H1 (cell line): ENCODE measurements around the gene RWDD3. TPM values are rescaled to one million over a fixed set of nuclear protein-coding genes. Genes with fewer than 3 reads are reported as not detected.

Experiments used
- CTCF ChIA-PET: fragments of 300-600 bp; sonication (Branson Sonifier 250); formaldehyde crosslinking; loops from one replicate; lab custom pipeline; 2021; ENCODE audit not compliant: partially characterized antibody; lab: Charles Lee
- POLR2A ChIA-PET: fragments of 300-600 bp; sonication (Branson Sonifier 250); formaldehyde crosslinking; loops from one replicate; lab custom pipeline; 2021; ENCODE audit warnings: inconsistent platforms; ENCODE audit not compliant: partially characterized antibody; lab: Charles Lee
- DNase-seq, 2 experiments: peaks; one replicate each; pipeline versions ENCODE4 v3.0.0 to v3.0.0-alpha.2; 2010 to 2022; ENCODE audit warnings: low spot score in 2 of 2, low read depth in 1 of 2, mixed read lengths in 1 of 2
- FAIRE-seq: peaks from 2 replicates; lab custom pipeline; 2011; peaks lifted over from hg19 to GRCh38; lab: Jason Lieb, UNC
- H2AFZ ChIP-seq: 2 replicates; pipeline ENCODE4 v1.8.1; 2012; ENCODE audit warnings: low read length, inconsistent platforms
- H2AK5ac ChIP-seq: 2 replicates; pipeline ENCODE4 v1.6.1; 2013; ENCODE audit warnings: low read depth, low read length
- H2BK120ac ChIP-seq: replicated peaks from 2 replicates; pipeline ENCODE3; 2013; ENCODE audit warnings: low read depth, low read length, inconsistent platforms
- H2BK12ac ChIP-seq: 2 replicates; pipeline ENCODE4 v1.6.1; 2013; ENCODE audit warnings: low read depth, low read length
- H2BK15ac ChIP-seq: 2 replicates; pipeline ENCODE4 v1.6.1; 2013; ENCODE audit warnings: low read length
- H2BK20ac ChIP-seq: 2 replicates; pipeline ENCODE4 v1.6.1; 2013; ENCODE audit warnings: low read length
- H2BK5ac ChIP-seq: 2 replicates; pipeline ENCODE4 v1.6.1; 2013; ENCODE audit warnings: low read depth, low read length
- H3K14ac ChIP-seq: 2 replicates; pipeline ENCODE4 v1.6.1; 2013; ENCODE audit warnings: inconsistent platforms; ENCODE audit not compliant: insufficient read length
- H3K18ac ChIP-seq: 2 replicates; pipeline ENCODE4 v1.6.1; 2013; ENCODE audit warnings: low read length; ENCODE audit errors: extremely low read depth
- H3K23ac ChIP-seq: 2 replicates; pipeline ENCODE4 v1.6.1; 2013; ENCODE audit warnings: inconsistent platforms; ENCODE audit not compliant: insufficient read length
- H3K23me2 ChIP-seq: 2 replicates; pipeline ENCODE4 v1.6.1; 2013; ENCODE audit warnings: low read depth, low read length
- H3K27ac ChIP-seq: 2 replicates; pipeline ENCODE4 v1.6.1; 2011; ENCODE audit warnings: low read depth, low read length, inconsistent platforms
- H3K27me3 ChIP-seq, 4 experiments: replicated peaks in 1 of 4; 1 replicate in 1 of 4; 2 replicates in 3 of 4; pipeline versions ENCODE4 v1.6.1 to v1.8.1; 2011 to 2013; ENCODE audit warnings: low read length in 3 of 4, mild to moderate bottlenecking in 3 of 4, inconsistent platforms in 2 of 4, mixed read lengths in 2 of 4, moderate library complexity in 1 of 4; ENCODE audit not compliant: control insufficient read depth in 3 of 4, insufficient read depth in 3 of 4; ENCODE audit errors: extremely low read depth in 1 of 4
- H3K36me3 ChIP-seq, 4 experiments: 2 replicates each; pipeline versions ENCODE4 v1.6.1 to v1.8.1; 2011 to 2013; ENCODE audit warnings: mild to moderate bottlenecking in 4 of 4, low read length in 3 of 4, moderate library complexity in 2 of 4, control low read depth in 1 of 4, inconsistent platforms in 1 of 4; ENCODE audit not compliant: insufficient read depth in 4 of 4, control insufficient read depth in 2 of 4
- H3K4ac ChIP-seq: replicated peaks from 2 replicates; pipeline ENCODE3; 2013; ENCODE audit warnings: low read length, low read depth, mixed read lengths, inconsistent platforms; ENCODE audit not compliant: insufficient read length
- H3K4me1 ChIP-seq, 4 experiments: replicated peaks in 1 of 4; 1 replicate in 1 of 4; 2 replicates in 3 of 4; pipeline versions ENCODE4 v1.6.1 to v1.8.1; 2011 to 2013; ENCODE audit warnings: low read length in 3 of 4, inconsistent platforms in 2 of 4, mixed read lengths in 1 of 4; ENCODE audit not compliant: insufficient read depth in 4 of 4, control insufficient read depth in 3 of 4
- H3K4me2 ChIP-seq, 2 experiments: 2 replicates each; pipeline versions ENCODE4 v1.6.1 to v1.8.1; 2011 to 2013; ENCODE audit warnings: low read depth in 2 of 2, low read length in 2 of 2, control low read depth in 1 of 2, inconsistent platforms in 1 of 2, mild to moderate bottlenecking in 1 of 2; ENCODE audit not compliant: insufficient read depth in 1 of 2
- H3K4me3 ChIP-seq, 4 experiments: fragments of 200-600, 300-600 bp in 1 of 4; sonication (generic), shearing (Covaris generic), sonication (Bioruptor Twin) in 1 of 4; 2 replicates each; pipeline versions ENCODE4 v1.5.1 to v1.8.1; 2011 to 2016; ENCODE audit warnings: low read length in 4 of 4, low read depth in 3 of 4, control low read depth in 2 of 4, inconsistent platforms in 2 of 4, mild to moderate bottlenecking in 2 of 4, mixed read lengths in 1 of 4, moderate library complexity in 1 of 4; ENCODE audit not compliant: insufficient read depth in 2 of 4; ENCODE audit errors: extremely low read depth in 1 of 4
- H3K56ac ChIP-seq: replicated peaks from 2 replicates; pipeline ENCODE3; 2013; ENCODE audit warnings: low read depth, mild to moderate bottlenecking, mixed read lengths, low read length, inconsistent platforms; ENCODE audit not compliant: insufficient read length
- H3K79me1 ChIP-seq: 2 replicates; pipeline ENCODE4 v1.6.1; 2013; ENCODE audit warnings: low read depth, low read length, control low read depth
- H3K79me2 ChIP-seq, 2 experiments: 2 replicates each; pipeline versions ENCODE4 v1.6.1 to v1.8.1; 2012 to 2013; ENCODE audit warnings: low read length in 2 of 2, mild to moderate bottlenecking in 2 of 2, inconsistent platforms in 1 of 2; ENCODE audit not compliant: insufficient read depth in 2 of 2, control insufficient read depth in 1 of 2
- H3K9ac ChIP-seq, 4 experiments: replicated peaks in 1 of 4; 1 replicate in 1 of 4; 2 replicates in 3 of 4; pipeline versions ENCODE4 v1.6.1 to v1.8.1; 2011 to 2013; ENCODE audit warnings: low read depth in 3 of 4, low read length in 3 of 4, control low read depth in 2 of 4, mild to moderate bottlenecking in 2 of 4, moderate library complexity in 2 of 4, inconsistent platforms in 1 of 4; ENCODE audit errors: extremely low read depth in 1 of 4
- H3K9me3 ChIP-seq, 2 experiments: 2 replicates each; pipeline versions ENCODE4 v1.6.1 to v1.8.1; 2012 to 2013; ENCODE audit warnings: mild to moderate bottlenecking in 2 of 2, moderate library complexity in 2 of 2, control low read depth in 1 of 2, inconsistent platforms in 1 of 2, low read depth in 1 of 2, low read length in 1 of 2, mixed read lengths in 1 of 2; ENCODE audit not compliant: insufficient read depth in 2 of 2
- H4K20me1 ChIP-seq, 2 experiments: replicated peaks in 1 of 2; 2 replicates each; pipeline versions ENCODE3 to v1.8.1; 2011 to 2013; ENCODE audit warnings: inconsistent platforms in 2 of 2, low read length in 2 of 2, mild to moderate bottlenecking in 1 of 2; ENCODE audit not compliant: insufficient read depth in 2 of 2, control insufficient read depth in 1 of 2
- H4K5ac ChIP-seq: 2 replicates; pipeline ENCODE4 v1.6.1; 2013; ENCODE audit warnings: low read length, low read depth, mixed read lengths, inconsistent platforms; ENCODE audit not compliant: insufficient read length
- H4K8ac ChIP-seq: 2 replicates; pipeline ENCODE4 v1.8.0; 2013; ENCODE audit warnings: mild to moderate bottlenecking, moderate library complexity, low read length, inconsistent platforms; ENCODE audit not compliant: insufficient read depth; ENCODE audit errors: extremely low read depth
- H4K91ac ChIP-seq: replicated peaks from 2 replicates; pipeline ENCODE3; 2013; ENCODE audit warnings: low read length, mixed read lengths, inconsistent platforms; ENCODE audit not compliant: insufficient read length
- GTF2F1 ChIP-seq: IDR thresholded peaks from 2 replicates; pipeline ENCODE4 v1.6.1; 2012; ENCODE audit warnings: low read depth, low read length, improper control_type of control experiment, borderline replicate concordance
- JUND ChIP-seq: IDR thresholded peaks from 2 replicates; pipeline ENCODE4 v1.6.1; 2011; ENCODE audit warnings: mild to moderate bottlenecking, improper control_type of control experiment, low read length
- KDM5A ChIP-seq: fragments of 200-600 bp; IDR thresholded peaks from 2 replicates; pipeline ENCODE4 v1.7.1; 2012; ENCODE audit warnings: mild to moderate bottlenecking, low read length, inconsistent platforms, mixed read lengths
- POLR2AphosphoS5 ChIP-seq: IDR thresholded peaks from 2 replicates; pipeline ENCODE4 v1.6.1; 2011; ENCODE audit warnings: low read depth, low read length
- TAF7 ChIP-seq: optimal IDR thresholded peaks from 2 replicates; pipeline ENCODE3; 2011; ENCODE audit warnings: low read depth, mild to moderate bottlenecking, inconsistent platforms, low read length, moderate library complexity, borderline replicate concordance
- WGBS, 2 experiments: shearing (Covaris generic) in 1 of 2; methylation state at CpG; one replicate each; pipeline versions ENCODE4 v1.1.6 to v1.1.7; 2013 to 2015; ENCODE audit warnings: low lambda C conversion rate in 2 of 2, mixed read lengths in 2 of 2, inconsistent platforms in 1 of 2, low coverage in 1 of 2, missing lambda C conversion rate in 1 of 2; ENCODE audit not compliant: insufficient replicate concordance in 2 of 2, insufficient coverage in 1 of 2, insufficient read length in 1 of 2; ENCODE audit errors: extremely low coverage in 1 of 2, missing lambda C conversion rate in 1 of 2; 5-methylcytosine and 5-hydroxymethylcytosine counted together
- polyA plus RNA-seq, 7 experiments: library from polyadenylated mRNA; depleted of rRNA in 3 of 7; stranded (reverse) in 5 of 7; unstranded in 2 of 7; fragments of >200 nt in 5 of 7; fragments of 200-250 nt in 2 of 7; gene quantifications; 1 replicate in 5 of 7; 2 replicates in 1 of 7; 4 replicates in 1 of 7; pipeline versions ENCODE4 v1.2.1 to v1.2.3, GENCODE V29; 2011 to 2013; ENCODE audit warnings: missing spikeins in 2 of 7, mixed read lengths in 2 of 7
- total RNA-seq: library from RNA; stranded (reverse); fragmentation: NEBNext Ultra II Directional; extraction: Animal tissue kit (Norgen Biotek cat#: 25700); gene quantifications from 2 replicates; pipeline ENCODE4 v1.2.1, GENCODE V29; 2021

The RWDD3 gene
- total and polyA plus RNA-seq, 2 of the 8 experiments (the other 6 are each of a cell fraction or from before 2014, with no cell fraction given): 7.9 to 14.5 TPM

- POLR2A ChIA-PET: interaction anchor here (0.8 kb wide), 1 partner anchor 300 kb away, joined by 3 read pairs; the partner anchor contains the start of gene CNN3
- CTCF ChIA-PET: interaction anchor here (1.1 to 1.6 kb wide), 2 partner anchors 111 to 142 kb away, joined by 4 read pairs; no protein-coding TSS in a partner anchor
- H3K4me1 ChIP-seq: no peaks in the 10 kb centered on the region
These were observed 7.0 kb upstream of the RWDD3 start for GRCh38 chr1:95226781-95227660.

More at GRCh38 chr1:95226781-95227660, 7.0 kb upstream of the RWDD3 start:
- DNase-seq (no peak), FAIRE-seq (no peak)
- H3K14ac ChIP-seq: no peak overlapping the region
- H3K9ac ChIP-seq: no peak overlapping the region
- no peaks in the 10 kb centered on the region for H4K20me1 ChIP-seq
- H3K23ac ChIP-seq: no peak overlapping the region
- H3K4ac ChIP-seq: no peak overlapping the region
- H3K36me3 ChIP-seq: no peaks in the 10 kb centered on the region
- no peaks in the 10 kb centered on the region for H3K23me2 ChIP-seq
- H2BK20ac ChIP-seq: no peak overlapping the region
- H3K27ac ChIP-seq: no peak overlapping the region
- no peak overlapping the region for H4K8ac ChIP-seq
- no peak overlapping the region for H3K56ac ChIP-seq
- no peaks in the 10 kb centered on the region for H3K79me2 ChIP-seq
- no peak overlapping the region for H2BK120ac ChIP-seq
- H2AK5ac ChIP-seq: no peak overlapping the region
- no peaks in the 10 kb centered on the region for H3K27me3 ChIP-seq
- no peaks in the 10 kb centered on the region for H3K79me1 ChIP-seq
- H2BK15ac ChIP-seq: no peak overlapping the region
- no peak overlapping the region for H4K5ac ChIP-seq
- no peak overlapping the region for H4K91ac ChIP-seq
- H2BK5ac ChIP-seq: no peak overlapping the region
- no peak overlapping the region for H2AFZ ChIP-seq
- no peaks in the 10 kb centered on the region for H3K9me3 ChIP-seq
- H3K18ac ChIP-seq: no peak overlapping the region
- no peak for TF ChIP-seq JUND
- TF ChIP-seq TAF7: no peak
- no peak for TF ChIP-seq POLR2AphosphoS5
- no peak for TF ChIP-seq KDM5A
- TF ChIP-seq GTF2F1: no peak
- H3K4me3 ChIP-seq: no peak overlapping the region
- WGBS, 2 experiments: 91% methylated on average over 3 of the region's 3 CpGs; no CpG with 5 or more reads in 1 of the 2 experiments
- no peak overlapping the region for H2BK12ac ChIP-seq
- H3K4me2 ChIP-seq: no peak overlapping the region
